DOHH2 (cell line): Measurements from ENCODE around the gene TBC1D22A.

ENCODE experiments used
- CTCF ChIP-seq: fragments of 200-600 bp; sonication (generic); IDR thresholded peaks from one replicate; pipeline ENCODE4 v1.5.1; 2014; ENCODE audit warnings: antibody characterized with exemption, mild to moderate bottlenecking, low read depth, low read length; ENCODE audit not compliant: poor library complexity, severe bottlenecking
- EZH2phosphoT487 ChIP-seq: fragments of 200-600 bp; sonication (generic); IDR thresholded peaks from 2 replicates; pipeline ENCODE4 v1.6.1; 2017; ENCODE audit warnings: borderline replicate concordance, mild to moderate bottlenecking, antibody characterized with exemption, low read length, moderate library complexity, mixed read lengths

- TF ChIP-seq CTCF (no peak), EZH2phosphoT487 (no peak)
These were observed 220.2 kb downstream of the TBC1D22A start for GRCh38 chr22:46982635-46983034.
